NCI-H2107 treated with DMSO at 0.1 percent for 48 hours (cell line): ENCODE data around the gene IQGAP3.

Experiments
- DNase-seq: peaks from one replicate; lab custom pipeline; 2025; ENCODE audit not compliant: unreplicated experiment; lab: John Stamatoyannopoulos, UW

The IQGAP3 gene

DNA sequence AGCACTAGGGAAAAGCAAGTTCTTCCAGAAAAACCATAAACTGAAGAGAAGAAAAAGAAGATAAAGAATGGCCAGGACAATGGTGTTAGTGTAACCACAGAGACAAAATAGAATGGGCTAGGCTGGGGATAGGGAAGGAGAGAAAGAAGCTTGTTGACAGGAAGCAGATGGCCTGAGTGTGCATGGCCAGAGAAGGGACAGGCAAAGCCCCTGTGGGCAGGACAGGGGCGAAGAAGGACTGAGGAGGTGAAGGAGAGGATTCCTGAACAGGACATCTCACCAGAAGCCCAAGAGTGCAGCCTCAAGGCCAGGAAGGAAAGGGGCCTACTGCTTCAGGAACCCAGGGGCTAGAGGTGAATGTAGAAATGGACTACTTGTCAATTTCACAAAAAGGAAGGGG is 29.3 kb downstream of the IQGAP3 start:
- DNase-seq, result no peak

DNA sequence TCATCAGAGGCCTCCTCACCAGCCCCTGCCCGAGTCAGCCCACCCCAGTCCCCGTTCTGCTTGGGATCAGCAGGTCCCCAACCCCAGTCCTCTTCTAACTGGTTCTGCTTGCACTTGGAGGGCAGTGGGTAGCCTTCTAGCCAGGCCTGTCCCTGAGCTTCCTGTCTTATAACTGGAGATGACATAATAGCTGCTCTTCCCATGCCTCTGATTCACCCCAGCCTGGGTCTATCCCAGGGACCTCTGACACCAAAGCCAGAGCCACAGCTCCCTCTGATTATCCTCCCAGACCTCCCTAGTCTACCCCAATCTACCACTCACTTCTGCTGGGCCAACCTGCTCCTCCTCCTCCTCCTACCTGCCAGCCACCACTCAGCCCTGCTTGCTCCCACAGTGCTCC is 31.4 kb downstream of the IQGAP3 start:
- no peak for DNase-seq

DNA sequence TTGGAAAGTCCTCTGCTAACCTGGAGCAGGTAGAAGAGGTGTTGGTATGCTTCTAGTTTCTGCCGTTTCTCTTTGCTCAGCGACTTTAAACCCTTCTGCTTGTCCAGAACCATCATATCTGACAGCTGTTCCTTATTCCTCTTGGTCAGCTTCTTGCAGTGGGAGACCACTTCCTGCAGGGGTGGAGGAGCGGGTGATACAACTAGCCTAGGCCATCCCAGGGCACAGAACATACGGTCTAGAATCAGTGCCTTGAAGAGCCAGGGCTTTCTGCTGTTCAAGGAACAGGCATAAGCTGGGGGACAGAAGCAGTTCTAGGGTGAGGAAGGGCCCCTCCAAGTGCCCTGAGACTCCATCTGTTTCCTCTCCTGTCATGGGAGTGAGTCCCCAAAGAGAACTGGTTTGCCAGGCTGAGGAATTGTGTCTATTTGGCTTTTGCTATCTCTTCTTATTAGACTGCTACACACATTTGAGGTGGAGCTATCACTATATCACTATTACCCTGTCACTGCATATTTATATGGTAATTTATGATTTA is 32.5 kb downstream of the IQGAP3 start:
- DNase-seq, result no peak

DNA sequence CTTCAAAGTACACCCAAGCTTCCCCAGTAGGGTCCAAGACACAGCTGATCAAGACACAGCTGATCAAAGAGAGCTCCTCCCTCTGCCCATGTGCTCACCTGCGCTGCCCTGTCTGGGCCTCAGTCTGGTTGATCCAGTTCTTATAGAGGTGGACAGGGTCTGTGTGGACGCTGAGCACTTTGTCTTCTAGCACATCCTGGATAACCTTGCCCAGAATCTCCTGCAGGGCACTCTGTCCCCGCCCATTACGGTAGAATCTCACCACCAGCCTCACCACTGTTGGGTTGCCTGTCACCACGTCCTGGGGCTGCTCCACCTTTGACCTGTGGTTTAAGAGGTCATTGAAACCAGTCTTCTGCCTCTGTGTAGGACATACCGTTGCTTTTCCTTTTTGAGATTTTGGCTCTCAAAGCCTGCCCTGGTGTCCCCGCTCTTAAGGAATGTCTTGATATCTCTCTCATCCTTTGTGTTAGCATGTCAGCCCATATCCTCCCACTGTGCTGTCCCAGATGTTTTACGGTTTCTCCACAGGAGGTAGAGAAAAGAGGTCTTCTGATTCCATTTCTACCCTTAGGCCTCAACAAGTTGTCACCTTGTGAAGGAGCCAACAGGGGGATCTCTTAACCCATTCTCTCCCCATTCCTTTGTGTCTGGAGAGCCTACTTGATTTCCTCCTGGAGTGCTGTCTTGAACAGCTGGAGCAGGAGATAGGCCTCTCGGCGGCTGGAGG is 33.5 kb downstream of the IQGAP3 start:
- no peak for DNase-seq

DNA sequence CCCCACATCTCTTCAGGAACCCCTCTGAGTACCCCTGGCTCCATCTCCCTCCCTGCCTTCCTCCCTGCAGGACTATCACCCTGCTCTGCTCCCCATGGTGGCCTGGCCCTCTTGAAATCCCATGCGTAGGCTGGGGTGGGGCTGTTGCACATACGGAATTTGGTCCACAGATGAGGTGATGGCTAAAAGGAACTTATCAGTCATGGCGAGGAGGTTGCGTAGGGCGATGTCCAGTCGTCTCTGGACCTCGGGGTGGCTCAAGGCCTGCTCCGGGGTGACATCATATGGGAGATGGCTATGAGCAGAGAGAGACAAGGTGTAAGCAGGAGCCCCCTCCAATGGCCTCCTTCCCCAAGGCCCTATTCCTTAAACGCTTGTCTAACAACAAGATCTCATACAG is 35.3 kb downstream of the IQGAP3 start:
- no peak for DNase-seq

DNA sequence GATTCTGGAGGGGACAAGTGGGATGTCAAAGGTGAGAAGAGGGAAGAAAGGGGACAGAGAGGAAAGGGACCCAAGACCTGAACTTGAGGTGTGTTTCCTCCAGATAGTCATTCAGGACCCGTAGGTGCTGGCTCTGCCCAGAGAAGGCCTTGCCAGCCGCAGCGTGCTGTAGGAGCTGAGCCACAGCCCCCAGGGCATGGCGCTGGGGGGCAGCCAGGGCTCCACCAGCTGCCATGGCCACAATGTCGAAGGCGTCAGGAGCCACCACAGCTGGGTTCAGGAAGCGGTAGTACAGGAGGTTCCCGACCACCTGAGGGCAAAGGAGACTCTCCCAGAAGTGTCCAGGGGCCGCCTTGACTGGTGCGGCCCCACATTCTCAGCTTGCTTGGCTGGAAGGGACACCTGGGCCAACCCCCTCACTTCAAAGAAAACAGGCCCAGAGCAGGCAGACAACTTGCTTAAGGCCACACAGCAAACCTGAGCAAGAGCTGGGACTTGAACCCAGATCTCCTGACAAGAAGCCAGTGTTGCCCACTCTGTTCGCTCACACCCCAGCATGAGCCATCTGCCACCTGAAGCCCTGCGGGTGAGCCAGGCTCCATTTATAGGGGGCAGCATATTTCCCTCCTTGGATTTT is 37.8 kb downstream of the IQGAP3 start:
- no peak for DNase-seq

DNA sequence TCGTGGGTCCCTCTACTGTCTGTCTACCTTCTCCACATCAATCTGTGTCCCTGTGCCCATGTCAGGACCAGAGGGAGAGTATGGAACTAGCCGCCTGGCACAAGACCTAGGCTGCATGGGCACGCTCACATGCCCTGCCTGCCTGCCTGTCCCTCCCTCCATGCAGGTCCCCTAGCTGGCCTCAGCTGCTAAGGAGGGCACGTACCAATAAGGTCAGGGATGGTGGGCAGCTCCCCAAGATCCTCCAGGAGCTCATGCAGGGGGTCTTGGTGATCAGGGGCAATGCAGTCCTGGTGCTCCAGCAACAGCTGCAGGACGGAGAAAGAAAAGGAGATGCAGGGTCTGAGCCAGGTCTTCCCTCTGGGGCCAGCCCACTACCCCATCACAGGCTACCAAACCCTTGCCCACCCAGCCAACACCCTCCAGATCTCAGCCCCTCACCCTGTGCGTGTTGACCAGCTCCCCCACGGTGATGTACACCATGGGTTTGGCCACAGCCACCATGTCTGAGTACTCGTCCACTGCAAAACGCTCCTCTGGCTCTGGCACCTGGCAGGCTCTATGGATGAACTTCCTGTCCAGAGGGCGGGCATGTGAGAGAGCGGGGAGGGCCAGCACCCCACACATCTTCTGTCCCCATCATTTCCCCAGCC is 38.7 kb downstream of the IQGAP3 start:
- no peak for DNase-seq

DNA sequence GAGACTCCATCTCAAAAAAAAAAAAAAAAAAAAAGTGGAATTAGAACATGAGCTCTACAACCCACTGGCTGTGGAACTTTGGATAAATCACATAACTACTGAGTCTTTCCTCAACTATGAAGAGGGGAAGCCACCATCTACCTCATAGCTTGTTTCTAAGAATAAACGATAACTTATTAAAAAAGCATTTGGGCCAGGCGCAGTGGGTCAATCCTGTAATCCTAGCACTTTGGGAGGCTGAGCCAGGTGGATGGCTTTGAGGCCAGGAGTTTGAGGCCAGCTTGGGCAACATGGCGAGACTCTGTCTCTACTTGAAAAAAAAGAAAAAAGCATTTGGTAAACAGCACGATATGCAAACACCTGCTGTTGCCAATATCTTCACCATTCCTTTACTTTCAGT is 40.0 kb downstream of the IQGAP3 start:
- no peak for DNase-seq

DNA sequence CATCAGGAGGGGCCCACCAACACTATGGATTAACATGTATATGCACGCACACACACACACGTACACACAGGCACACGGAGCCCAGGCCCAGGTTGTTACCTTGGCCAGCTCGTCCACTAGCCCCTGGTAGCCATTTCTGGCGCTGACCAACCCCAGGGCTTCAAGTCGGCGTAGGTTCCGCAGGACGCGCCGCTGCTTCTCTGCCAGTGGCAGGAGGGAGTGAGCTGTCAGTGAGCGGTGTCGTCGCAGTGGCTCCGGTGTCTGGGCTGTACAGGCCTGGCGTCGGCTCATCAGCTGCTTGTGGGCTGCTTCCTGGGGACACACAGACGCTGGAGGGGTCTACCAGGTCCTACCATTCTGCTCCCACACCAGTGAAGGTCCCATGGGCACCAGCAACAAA is 42.4 kb downstream of the IQGAP3 start:
- DNase-seq, result no peak

DNA sequence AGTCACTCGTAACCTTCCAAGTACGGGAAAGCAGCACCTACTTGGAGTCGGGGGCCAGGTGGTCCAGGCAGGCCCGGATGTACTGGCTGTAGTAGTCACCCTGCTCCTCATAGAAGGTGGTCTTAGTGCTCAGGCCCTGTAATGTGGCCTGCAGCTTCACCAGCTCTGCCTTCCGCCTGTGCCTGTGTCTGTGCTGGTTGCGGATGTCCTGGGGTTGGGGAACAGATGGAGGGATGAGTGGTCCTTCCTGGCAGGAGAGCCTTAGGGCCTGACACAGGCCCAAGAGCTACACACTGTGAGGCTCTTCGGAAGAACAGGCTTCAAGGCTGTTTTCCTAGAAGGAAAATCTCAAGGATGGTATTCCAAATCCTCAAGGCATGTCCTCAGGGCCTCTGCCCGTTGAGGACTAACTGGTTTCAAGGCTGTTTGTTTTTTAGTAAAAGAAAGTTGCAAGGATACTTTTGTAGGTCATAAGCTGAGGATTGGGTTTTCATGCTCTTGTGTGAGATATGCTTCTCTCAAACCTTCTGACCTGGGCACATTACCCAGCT is 43.4 kb downstream of the IQGAP3 start:
- DNase-seq, result no peak

DNA sequence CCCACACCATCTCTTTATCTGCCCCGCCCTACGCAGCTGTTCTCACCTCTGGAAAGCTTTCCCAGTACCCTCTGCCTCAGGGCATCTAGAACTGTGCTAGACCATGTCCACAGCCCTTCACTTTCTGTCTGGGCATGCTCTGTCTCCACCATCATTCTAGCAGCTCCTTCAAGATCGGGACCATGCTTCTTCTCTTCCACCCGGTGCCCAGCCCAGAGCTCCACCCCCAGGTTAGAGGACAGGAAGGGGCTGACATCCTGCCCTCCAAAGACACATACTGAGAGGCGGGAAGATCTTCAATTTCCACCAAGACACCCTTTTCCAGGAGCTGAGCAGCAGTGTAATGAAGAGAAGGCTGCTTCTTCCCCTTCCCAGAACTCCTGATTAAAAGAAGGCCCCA is 44.1 kb downstream of the IQGAP3 start:
- DNase-seq, result no peak

DNA sequence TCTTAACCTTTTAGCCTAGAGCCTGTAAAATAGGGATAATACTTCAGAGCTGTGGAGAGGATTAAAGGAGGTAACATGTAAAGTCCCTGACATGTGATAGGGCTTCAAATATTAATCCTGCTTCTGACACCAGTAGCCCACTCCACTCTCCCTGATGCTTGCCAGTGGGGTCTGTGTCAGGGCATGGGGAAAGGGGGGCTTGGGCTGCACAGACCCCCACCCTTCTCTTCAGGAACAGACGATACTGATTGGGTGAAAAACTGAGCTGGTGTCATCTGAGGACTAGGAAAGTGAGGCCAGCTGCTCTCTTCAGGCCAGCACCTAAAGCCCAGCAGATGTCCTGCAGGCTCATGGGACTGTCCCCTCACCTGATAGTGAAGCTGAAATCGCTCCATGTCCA is 44.8 kb downstream of the IQGAP3 start:
- no peak for DNase-seq

DNA sequence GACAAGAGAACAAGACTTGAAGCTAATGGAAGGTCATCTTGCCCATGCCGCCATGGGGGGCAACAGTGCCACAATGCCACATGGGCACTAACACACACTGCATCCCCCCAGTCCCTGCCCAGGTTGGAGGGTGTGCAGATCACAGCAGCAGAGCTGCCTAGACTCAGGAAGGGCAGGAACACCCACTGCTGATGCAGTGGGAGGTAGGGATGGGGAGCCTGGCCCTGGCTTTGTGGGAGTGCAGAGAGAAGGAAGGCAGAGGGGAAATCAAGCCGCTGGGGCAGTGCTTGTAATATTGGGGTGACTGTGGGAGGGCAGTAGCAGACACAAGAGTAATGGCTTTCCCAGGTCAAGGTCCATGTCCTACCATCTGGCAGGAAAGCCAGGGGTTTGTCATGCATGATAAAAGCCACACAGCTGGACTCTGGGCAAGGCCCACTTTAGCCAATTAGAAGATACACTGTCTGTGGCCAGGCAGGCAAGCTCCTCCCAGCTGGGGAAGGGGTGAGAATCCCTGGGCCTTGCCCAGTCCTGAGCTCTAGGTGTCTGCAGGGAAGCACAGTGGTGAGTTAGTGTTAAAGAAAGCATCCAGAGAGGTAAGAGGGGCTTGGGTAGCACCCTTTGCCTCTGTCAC is 46.4 kb downstream of the IQGAP3 start:
- DNase-seq, result no peak

DNA sequence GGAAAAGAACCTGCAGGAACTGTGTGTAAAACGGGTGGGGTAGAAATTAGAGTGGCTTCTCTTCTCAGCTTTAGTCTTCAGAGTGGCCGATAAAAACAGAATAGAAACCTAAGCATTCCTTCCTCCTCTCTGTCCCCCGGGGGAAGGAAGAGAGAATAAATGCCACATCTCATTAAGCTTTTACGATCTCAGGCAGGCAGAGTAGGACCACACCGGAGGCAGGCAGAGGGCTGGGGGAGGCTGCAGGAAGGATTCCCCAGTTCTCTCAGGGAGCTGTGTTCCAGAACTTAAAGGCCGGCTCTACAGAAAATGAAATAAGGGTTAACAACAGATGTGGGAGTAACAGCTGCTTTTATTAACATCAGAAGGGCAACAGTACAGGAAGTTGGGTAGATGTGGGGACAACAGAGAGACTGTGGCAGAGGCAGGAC is 47.3 kb downstream of the IQGAP3 start:
- DNase-seq, result no peak

DNA sequence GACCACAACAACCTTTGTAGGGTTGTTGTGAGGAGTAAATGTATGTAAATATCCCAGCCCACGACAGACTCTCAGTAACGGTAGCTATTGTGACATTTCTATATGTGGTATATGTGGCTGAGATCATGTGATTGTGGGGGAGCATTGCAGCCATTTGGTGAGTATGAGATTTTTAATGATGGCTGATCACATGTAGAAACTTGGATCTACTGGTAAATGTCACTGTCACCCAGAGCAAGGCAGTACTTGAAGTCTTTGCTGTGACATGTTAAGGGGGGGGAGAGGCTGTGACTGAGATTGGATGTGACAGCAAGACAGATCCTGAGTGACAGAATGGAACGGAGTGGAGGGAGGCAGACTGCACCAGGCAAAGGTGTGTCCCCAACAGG is 47.9 kb downstream of the IQGAP3 start:
- no peak for DNase-seq

DNA sequence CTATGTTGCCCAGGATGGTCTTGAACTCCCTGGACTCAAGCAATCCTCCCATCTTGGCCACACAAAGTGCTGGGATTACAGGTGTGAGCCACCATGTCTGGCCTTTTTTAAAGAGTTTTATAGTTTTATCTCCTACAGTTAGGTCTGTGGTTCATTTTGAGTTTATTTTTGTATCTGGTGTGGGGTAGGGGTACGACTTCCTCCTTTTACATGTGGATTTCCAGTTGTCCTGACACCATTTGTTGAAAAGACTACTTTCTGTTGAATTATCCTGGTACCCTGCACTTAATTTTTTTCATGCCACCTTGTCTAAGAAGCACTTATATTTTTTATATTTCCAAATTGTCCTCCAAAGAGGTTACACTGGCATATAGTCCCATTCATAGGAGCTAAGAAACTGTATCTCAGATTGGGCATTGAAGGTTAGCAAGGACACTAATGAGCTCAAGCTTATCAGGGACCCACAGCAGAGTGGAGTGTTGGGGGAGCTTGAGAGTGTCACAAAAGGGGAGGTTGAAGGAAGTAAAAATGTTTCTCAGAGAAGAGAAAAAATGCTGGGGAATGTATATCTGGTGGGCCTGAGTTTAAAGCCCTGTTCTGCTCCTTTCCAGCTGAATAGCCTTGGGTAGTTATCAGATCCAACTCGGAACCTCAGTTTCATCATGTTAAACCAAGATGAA is 48.4 kb downstream of the IQGAP3 start:
- DNase-seq, result no peak

DNA sequence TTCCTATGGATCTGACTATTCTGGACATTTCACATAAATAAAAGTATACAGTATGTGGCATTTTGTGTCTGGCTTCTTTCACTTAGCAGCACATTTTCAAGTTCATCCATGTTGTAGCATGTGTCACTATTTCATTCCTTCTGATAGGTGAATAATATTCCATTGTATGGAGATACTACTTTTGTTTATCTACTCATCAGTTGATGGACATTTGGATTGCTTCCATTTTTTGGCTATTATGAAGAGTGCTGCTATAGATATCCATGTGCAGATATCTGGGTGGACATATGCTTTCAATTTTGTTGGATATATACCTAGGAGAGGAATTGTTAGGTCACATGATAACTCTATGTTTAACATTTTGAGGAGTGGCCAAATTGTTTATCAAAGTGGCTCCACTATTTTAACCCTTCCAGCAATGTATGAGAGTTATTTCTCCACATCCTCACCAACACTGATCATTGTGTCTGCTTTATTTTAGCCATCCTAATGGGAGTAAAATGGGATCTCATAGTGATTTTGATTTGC is 49.9 kb downstream of the IQGAP3 start:
- no peak for DNase-seq

DNA sequence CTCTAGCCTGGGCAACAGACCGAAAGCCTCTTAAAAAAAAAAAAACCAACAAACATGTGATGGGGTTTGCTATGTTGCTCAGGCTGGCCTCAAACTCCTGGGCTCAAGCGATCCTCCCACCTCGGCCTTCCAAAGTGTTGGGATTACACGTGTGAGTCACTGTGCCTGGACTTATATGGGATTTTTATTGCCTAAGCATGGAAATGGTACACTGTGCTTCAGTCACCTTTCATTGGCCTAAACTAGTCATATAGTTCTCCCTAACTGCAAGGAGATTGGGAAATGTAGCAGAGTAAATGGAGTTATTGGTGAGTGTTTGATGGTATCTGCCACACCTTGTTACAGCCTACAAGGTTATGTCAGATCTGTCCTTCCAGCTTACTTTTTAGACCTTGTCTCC is 54.6 kb downstream of the IQGAP3 start:
- DNase-seq, result no peak

DNA sequence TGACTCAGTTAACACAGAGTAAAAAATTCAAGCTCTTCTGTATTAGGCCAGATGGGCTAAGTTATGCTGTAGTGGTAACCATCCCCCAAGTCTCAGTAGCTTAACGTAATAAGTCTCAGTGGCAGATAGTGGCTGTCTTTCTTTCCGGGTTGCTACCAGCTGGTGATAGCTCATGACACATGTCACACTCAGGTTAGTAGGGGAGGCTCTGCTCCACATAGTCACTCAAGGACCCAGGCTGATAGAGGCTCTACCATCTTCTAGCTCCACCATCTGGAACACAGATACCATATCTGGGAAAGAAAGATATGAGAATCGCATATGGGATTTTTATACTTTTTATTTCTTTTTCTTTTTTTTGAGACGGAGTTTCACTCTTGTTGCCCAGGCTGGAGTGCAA is 55.5 kb downstream of the IQGAP3 start:
- no peak for DNase-seq

DNA sequence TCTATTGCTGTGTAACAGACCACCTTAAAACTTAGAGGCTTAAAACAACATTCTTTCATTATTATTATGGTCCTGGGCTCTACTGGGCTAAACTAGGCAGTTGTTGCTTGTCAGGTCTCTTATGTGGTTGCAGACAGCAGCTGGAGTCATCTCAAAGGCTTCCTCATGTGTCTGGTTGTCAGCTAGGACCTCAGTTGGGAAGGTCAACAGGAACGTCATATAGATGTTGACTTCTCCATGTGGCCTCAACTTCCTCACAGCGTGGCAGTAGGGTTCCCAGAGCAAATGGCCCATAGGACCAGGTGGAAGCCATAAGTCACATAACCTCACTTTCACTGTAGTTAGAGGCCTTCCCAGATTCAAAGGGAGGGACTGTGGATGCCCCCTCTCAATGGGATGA is 56.4 kb downstream of the IQGAP3 start:
- no peak for DNase-seq

DNA sequence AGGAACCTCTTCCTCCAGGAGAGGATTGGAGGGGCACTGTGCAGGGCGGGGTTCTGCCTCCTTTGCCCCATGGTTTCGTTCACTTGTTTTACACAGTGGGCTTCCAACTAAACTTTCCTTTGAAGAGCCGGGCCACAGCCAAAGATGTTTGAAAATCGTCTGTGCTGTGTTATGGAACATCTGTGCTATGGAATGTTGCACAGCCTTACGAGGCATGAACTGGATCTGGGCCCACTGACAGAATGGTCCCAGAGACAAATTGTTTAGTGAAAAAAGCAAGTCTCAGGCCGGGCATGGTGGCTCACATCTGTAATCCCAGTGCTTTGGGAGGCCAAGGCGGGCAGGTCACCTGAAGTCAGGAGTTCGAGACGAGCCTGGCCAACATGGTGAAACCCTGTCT is 59.2 kb downstream of the IQGAP3 start:
- DNase-seq, result no peak
